Stimulated activated CD8-positive, alpha-beta memory T cell treated with anti-CD3 and anti-CD28 coated beads, Interleukin-7, amount 100 ng/mL, for 1 hour (primary cell): ENCODE measurements around the gene TMEM126A.
"Not testable (repeated sequence)": the region's sequence is repeated elsewhere in the genome, so short reads cannot be mapped to it uniquely, and the experiment has no call there.

ENCODE experiments used
- DNase-seq, 2 donors: peaks; one replicate each; pipeline ENCODE4 v3.0.0-alpha.2; 2020; ENCODE audit warnings: low read depth in 2 of 2

The TMEM126A gene

DNA sequence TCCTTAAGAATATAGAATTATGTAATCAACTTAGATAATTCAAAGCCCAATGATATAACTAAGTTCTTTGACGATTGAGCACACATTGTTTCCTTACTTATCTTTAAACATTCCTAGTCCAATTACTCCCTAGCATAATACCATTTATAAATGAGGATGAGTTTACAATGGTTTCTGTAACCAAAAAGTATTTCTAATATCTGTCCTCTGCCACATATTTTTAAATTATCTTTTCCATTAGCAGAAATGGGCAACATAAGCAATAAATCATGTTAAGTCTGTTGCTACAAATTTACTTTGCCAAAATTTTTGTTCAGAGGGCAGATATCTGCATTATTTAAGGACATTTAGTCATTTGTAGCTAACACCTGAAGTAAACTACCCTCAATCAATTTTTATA, 10.4 kb downstream of the TMEM126A start:
- no peak for DNase-seq

DNA sequence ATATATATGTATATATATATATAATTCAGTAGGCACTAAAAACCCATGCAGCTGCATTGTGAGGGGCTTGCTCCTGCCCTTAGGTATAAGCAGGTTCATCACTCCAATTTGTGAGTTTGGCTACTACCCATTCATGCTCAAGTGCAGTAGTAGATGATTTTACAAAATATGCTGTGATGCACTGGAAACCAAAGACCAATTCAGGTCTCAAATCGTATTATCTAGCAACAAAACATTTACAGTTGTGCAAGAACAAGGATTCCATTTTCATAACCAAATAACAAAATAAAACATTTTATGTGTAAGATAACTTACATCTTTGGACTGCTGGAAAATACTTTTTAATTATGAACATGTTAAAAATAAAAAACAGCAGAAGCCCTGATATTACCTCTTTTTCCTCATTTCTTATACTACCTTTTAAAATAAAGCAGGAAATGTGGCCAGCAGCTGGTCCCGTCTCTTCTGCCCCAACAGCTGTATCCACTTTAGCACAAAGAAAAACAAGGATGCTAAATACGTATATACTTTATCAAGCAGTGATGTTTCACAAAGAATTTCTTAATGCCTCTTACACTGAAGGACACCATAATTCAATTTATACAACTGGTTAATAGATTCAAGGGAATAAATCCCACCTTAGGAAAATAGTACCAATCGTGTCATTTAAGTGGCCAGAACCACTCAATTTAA, 14.4 kb downstream of the TMEM126A start:
- no peak for DNase-seq

DNA sequence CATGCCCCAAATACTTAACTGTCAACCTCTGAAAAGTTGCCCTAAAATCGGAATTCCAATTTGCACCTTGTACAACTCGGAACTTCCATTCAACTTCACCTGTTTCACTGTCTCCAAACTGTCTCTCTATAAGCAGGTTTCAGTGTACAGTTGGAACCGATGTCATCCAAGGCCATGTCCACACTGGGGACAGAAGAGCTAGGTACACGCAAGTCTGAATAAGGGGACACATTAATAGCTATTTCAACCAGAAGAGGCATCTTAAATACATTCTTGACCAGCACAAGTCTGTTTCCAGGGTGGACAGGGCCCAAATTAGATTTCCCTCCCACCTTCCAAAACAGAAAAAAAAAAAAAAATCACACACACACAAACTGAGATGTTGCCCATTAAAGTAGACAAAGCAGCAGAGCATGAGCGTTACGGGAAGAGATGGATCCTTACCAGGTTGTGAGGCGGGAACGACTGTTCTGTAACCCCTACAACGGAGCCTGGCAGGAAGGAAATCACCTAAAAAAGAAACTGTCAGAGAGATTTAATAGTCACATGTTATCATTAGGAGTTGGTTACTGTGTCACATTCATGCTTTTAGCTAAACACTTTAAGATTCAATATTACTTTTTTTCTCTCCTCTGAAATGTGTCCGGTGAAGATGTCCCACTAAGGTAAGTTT, 15.4 kb downstream of the TMEM126A start:
- no peak for DNase-seq

DNA sequence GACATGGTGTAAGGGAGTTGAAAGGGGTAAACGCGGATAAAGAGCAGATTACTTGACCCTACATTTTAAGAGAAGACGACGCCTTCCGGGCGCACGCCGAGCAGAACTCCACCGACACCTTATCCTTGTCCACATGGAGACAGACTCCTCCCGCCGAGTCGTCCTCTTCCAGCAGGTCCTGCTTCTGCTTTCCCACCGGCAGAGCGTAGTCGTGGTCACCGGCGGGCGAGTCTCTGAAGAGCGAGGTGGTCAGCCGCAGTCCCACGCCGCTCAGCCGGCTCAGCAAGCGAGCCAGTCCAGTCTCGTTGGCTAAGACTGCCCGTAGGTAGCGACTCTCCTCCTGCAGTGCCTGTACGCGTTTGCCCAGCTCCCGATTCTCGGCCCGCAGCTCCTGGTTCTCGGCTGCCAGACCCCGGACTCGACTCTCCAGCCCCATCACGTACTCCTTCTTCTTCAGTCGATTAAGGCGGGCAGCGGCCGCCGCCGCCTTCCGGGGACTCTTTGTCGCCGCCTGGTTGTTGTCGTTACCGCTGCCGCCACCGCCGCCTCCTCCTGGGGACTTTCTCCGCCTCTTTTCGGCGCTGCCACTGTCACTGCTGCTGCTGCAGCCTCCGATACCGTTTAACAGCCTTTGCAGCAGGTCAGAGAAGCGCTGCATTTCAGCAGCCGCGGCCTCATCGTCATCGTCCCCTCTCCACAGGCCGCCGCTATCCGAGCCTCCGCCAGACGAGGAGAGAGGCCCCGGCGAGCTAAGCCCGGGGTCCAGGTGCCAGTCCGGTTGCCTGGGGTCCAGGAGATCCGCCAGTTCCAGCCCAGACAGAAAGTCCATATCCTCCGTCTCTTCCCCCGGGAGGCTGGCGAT, 16.2 kb downstream of the TMEM126A start:
- DNase-seq = peak; percentile 74 to 77

DNA sequence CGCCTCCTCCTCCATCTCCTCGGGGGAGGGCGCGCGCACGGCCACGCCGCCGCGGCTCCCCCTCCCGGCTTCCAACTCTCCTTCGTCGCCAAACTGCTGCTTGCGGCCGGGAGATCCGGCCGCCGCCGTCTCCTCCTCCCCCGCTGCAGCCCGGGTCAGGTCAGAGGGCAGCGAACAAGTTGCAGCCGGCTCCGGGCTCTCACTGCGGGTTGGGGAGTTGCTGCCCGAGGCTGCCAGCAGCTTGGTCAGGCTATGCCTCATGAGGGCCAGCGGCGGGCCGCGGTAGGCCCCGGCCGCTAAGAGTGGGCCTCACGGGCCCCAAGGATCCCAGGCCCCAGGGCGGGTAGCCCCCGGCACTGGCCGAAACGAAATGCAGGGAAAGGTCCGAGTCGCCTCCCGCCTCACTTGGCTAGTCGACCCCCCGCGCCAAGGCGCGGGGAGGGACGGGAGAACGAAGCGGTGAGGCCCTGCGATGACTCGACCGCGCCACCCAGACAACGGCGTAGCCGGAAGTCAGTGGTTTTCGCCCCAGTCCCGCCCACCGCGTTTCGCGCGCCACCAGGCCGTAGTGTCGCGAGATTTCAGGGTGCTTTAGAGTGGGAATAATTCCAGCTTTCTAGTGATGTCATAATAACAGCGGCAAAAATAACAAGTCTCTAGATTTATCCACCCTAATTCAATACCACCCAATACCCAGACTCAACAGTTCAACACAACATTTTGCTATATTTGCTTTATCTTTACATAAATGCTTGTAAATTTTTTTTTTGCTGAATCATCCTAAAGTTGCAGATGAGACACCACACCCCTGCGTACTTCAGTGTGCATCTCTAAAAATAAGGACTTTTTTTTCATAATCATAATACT, 17.1 kb downstream of the TMEM126A start, which contains the start of gene CREBZF:
TSS of gene CREBZF (minus strand) at position 515 of the 867 bp plus-strand sequence. CDS start at position 261, 254 bp downstream.
- DNase-seq = peak; percentile 83 to 89

DNA sequence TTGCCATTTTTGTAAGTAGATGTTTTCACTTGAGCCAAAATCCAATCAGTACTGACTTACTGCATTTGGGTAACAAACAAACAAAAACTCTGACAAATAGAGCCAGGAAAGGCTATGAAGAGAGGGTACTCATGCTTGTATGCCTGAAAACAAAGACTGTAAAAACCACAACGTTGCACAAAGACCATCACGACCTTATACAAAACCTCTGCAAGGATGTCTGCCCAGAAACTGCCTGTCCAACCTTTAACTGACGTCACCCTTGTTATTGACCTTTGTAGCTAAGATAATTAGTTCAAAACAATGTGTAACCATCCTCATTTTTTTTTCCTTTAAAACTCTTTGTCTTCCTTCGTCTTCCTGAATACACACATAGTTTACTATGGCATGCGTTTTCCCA, 18.0 kb downstream of the TMEM126A start:
- DNase-seq = no peak

DNA sequence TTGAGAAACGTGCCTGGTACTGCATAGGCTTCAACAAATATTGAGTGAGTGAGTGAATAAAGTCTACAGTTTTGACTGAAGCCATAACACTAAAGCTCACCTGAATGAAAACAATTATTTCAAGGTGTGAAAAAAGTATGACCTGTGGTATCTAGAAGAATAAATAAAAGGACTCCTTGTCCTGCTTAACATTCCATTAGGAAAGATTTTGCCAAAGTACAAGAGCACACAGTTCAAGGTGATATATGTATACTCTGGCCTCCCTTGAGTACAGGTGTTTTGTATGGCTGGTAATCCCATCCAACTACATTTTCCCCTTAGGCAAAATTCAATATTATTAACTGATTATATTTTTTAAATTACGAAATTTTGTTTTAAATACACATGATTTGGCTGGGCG, 18.9 kb downstream of the TMEM126A start:
- DNase-seq = no peak

DNA sequence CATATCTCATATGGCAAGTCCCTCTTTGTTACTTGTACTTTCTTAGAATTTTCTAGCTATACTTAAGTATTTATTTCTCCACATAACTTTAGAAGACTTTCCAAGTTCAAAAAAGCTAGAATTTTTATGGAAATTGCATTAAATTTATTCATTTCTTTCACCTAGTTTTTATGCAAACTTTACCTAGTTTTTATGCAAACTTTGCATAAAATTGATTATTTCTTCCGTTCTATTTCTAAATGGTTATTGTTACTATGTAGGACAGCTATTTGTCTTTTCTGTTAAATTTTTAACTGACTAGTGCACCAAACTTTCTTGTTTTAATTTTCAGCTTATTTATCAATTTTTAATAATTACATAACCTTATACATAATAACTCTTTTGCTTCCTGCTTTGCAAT, 20.4 kb downstream of the TMEM126A start:
- no peak for DNase-seq

DNA sequence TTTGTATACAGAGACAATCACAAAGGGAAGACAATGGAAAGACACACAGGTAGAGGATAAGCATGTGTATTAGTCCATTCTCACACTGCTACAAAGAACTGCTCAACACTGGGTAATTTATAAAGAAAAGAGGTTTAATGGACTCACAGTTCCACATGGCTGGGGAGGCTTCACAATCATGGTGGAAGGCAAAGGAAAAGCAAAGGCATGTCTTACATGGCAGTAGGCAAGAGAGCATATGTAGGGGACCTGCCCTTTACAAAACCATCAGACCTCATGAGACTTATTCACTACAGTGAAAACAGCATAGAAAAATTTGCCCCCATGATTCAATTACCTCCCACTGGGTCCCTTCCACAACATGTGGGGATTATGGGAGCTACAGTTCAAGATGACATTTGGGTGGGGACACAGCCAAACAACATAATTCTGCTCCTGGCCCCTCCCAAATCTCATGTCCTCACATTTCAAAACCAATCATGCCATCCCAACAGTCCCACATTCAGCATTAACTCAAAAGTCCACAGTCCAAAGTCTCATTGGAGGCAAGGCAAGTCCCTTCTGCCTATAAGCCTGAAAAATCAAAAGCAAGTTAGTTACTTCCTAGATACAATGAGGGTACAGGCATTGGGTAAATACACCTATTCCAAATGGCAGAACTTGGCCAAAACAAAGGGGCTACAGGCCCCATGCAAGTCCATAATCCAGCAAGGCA, 23.3 kb downstream of the TMEM126A start:
- DNase-seq = not testable (repeated sequence)

DNA sequence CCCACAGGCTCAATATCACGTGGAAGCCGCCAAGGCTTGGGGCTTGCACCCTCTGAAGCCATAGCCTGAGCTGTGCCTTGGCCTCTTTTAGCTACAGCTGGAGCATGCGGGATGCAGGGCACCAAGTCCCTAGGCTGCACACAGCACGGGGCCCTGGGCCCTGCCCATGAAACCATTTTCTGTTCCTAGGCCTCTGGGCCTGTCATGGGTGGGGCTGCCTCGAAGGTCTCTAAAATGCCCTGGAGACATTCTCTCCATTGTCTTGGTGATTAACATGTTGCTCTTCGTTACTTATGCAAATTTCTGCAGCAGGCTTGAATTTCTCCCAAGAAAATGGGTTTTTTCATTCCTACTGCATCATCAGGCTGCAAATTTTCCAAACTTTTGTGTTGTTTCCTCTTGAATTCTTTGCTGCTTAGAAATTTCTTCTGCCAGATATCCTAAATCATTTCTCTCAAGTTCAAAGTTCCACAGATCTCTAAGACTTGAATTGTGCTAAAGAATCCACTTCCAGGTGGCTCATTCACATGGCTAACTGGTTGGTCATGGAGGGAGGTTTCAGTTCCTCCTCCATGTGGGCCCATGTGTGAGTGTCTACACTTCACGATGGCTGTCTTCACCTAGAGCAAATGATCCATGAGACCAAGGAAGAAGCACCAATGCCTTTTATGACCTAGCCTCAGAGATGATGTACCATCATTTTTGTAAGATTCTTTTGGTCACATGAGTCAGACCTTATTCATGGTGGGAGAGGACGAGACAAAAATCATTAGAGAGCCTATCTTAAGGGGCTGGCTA, 24.5 kb downstream of the TMEM126A start:
- DNase-seq = no peak

DNA sequence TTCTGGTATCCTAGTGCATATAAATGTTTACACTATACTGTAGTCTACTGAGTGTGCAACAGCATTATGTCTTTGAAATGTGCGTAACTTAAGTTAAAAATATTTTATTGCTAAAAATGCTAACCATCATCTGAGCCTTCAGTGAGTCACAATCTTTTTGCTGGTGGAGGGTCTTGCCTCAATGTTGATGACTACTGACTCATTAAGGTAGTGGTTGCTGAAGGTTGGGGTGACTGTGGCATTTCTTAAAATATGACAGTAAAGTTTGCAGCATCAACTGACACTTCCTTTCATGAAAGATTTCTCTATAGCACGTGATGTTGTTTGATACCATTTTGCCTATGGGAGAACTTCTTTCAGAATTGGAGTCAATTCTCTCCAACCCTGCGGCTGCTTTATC, 25.6 kb downstream of the TMEM126A start:
- no peak for DNase-seq

DNA sequence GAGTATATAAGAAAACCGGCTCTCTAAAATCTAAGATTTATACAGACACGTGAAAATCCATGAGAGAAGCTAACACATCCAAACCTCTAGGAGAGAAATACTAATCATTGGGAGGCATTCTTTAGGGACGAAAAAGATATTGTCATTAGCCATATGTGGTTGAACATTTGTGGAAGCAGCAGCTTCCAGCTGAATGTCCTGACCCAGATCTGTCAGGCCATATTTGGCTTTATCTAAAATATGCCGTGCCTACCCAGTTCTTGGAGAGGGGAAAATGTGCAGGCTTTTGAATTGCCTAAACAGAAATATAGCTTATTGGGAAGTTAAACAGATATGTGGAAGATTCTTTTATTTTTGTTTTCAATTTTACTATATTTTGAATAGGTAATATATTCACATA, 31.8 kb downstream of the TMEM126A start:
- no peak for DNase-seq

DNA sequence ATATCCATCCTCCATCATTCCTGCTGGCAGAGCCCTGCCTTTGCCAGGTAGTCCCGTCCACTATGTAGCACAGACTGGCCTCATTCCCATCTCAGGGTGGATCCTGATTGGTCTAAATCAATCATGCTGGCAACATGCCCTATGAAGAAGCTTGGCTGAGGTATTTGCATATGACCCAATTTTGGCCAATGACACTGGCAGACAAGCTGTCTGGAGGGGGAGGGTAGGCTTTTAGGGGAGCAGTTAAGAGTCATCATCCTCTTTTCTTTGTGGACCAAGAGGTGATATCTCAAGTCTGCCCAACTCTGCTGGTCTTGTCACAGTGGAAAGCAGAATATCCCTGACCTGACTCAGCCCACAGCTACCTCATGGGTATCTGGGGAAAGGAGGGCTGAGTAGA, 33.1 kb downstream of the TMEM126A start:
- no peak for DNase-seq

DNA sequence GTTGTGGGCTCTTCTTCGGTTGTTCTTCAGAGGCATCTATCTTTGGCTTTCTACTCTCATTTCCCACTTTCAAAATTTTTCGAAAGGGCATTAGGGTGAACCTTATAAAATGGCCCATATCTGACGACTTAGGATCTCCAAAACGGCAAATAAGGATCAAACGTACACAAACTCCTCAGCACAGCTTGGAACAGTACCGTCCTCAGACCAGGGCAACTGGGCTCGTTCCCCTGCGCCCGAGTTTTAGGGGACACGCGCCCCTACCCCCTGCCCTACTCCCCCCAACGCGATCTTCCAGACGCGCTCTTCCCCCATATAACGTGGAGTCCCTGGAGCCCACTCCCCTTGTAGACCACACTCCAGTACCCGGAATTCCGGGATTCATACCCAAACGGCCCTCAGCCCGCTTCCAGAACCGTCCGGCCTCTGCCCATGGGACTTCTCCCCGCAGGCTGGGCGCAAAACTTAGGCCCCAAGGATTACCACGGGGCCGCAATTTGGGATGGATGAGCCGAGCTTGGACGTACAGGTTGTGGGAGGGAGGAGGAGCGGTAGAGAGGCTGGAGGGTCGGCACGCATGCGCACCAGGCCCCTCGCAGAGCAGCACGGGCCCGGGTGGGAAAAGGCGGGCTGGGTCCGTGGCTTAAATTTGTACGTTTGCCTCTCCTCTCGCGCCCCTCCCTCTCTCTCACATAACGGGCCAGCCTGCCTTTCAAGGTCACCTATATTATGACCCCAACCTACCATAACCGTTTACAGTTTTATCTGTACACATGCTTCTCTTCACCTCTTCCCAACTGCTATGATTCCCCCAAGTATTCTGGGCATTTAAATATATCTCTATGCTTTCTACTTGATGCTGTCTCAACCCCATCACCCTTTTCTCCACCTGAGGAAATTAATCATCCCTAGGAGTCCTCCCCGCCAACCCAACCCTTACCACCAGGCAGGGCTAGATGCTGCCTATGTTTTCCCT, 34.9 kb downstream of the TMEM126A start:
- peak; percentile 18 to 31 for DNase-seq

DNA sequence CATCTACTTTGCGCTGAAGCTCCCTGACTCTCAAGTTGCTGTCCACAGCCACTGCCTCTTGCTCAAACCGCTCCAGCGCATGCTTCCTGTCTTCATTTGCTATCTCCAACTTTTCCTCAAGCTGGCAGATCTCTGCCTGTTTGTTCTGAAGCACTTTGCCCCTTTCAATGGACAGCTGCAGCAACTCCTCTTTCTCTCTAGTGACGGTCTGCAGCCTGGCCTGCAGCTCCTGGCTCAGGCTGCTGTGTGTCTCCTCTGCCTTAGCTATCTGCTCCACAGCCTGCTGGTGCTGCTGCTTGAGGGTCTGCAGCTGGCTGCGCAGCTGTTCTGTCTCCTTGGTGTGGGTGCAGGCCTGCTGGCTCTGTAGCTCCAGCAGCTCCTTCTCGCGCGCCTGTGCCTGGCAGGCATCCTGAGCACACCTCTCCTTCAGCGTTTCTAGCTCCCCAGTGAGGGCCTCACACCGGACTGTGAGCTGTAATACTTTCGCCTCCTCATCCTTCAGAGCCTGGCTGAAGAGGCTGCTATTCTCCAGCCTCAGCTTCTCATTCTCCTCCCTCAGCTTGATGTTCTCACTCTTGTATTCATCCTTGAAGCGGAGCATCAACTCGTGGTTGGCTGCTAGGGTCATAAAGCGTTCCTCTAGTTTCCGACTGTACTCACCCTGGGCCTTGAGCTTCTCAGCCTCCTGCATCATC, 37.5 kb downstream of the TMEM126A start:
- no peak for DNase-seq

DNA sequence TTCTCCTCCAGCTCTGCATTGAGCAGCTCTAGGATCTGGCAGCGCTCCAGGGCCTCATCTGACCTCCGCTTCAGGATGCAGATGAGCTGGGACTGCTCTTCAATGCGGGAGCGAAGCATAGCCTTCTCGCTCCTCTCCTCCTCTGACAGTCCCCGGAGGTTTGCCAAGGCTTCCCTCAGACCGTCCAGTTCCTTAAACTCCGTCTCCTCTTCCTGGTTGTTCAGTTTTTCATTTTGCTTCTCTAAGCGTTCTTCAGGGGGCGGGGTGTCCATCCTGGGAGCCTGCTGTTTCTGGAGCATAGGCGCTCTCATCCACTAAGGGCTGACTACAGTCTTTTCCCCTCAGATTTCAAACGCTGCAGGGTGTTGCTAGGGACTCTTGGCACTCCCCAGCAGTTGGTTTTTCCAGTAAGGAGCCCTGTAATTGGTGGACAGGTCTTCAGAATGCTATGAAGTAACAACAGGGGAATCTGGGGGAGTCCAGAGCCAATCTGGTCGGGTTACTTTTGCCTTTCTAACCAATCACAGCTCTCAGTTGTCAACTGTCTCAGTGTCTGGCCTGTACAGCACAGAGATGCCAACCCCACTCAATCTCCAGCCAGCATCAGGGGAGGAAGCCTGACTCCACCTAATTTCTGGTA, 38.2 kb downstream of the TMEM126A start, which contains the start of gene CCDC89:
TSS of gene CCDC89 (minus strand) at position 376 of the 640 bp plus-strand sequence. CDS start at position 311, 65 bp downstream.
- no peak for DNase-seq

DNA sequence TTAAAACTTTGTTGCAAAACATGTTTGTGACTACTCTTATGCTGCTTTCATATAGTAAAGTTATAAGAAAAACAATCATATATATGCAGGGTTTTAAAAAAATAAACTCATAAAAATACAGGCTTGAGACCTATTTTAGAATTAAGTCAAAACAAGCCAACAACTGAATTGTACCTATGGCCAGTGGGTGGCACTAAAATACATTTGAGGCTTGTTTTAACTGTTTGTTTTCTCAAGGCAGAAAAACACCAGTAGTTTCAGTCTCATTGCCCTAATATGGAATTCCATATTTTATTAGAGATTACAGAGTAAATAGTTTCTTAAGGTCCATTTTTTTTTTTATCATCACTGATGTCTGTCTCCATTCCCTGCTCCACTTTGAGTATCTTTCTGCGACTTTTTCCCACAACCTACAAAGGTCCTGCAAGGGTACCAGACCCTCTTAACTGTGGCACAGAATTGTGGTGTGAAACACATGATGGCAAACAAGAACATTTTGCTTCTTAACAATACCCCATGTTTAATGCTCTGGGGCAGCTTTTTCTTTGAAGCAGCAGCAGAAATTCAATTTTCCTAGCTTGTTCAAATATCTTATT, 46.7 kb downstream of the TMEM126A start:
- no peak for DNase-seq
